ENCODE results near the gene ABLIM2.

ABLIM2 gene

DNA sequence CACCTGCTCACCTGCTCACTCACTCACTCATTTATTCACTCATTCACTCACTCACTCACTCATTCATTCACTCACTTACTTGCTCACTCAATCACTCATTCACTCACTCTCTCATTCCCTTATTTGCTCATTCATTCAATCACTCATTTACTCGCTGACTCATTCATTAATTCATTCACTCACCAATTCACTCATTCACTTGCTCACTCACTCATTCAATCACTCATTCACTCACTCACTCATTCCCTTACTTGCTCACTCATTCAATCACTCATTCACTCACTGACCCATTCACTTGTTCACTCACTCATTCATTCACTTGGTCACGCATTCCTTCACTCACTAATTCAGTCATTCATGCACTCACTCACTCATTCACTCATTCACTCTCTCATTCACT is 130.2 kb downstream of the ABLIM2 start:
- DNase-seq (ENCODE audit: low read depth): no peak

DNA sequence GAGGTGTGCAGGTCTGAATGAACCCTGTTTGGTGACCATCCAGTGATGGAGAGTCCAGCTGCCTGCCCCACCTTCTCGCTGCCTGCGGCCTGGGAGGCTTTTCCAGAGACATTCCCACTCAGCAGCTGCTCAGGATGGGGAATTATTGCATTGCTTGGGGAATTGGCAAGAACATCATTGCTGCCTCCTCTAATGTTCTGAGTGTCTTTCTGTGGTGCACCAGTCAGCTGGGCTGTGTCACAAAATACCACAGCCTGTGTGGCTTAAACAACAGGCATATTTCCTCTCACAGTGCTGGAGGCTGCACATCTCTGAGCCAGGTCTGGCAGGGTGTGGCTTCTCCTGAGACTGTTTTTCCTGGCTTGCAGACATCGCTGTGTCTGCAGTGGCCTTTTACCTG is 132.2 kb downstream of the ABLIM2 start:
- no peak for DNase-seq (ENCODE audit: low read depth)

DNA sequence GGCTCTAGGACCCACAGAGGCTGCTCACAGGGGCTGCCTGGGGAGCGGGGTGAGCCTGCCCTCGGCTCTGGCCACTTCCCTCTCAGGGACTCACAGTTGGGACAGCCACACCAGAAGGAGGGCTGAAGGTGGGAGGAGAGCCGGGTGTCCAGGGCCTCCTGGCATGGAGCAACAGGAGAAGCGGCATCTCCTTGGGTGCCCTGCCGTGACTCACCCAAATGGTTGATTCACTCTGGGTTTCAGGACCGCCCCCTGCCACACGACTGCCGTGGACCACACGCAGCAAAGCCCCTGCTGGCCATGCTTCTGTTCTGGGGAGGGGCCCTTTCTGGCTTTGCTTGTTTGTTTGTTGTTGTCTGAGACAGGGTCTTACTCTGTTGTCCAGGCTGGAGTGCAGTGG is 132.9 kb downstream of the ABLIM2 start:
- no peak for DNase-seq (ENCODE audit: low read depth)

DNA sequence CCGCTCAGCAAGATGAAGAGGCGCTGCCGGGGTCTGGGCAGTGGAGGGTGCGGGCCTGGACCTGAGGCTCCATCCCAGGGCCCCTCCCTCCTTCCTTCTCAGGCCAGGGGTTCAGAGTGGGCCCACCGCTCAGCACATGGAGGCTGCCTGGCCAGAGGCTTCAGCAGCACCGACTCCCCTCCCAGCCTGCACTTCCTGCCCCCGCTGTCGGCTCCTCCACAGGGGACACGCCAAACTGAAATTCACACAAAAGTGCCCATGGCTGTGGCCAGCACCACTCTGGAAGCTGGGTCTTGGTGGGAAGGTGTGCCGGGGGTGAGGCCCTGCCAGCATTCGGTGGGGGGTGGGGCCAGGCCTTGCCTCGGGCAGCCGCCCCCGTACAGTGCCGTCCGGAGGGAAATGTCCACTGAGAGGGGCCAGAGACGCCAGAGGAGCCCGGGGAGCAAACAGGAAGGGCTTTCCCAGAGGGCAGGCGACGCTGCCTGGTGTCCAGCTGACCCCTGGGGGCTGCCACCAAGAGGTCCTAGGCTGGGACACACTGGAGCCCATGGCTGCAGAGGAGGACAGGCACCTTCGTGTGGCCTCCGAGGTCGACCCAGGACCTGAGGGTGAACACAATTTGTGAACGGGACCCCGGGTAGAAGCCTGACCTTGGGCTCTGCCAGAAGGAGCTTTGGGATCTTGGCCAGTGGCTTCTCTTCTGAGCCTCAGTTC is 134.4 kb downstream of the ABLIM2 start:
- no peak for DNase-seq (ENCODE audit: low read depth)

DNA sequence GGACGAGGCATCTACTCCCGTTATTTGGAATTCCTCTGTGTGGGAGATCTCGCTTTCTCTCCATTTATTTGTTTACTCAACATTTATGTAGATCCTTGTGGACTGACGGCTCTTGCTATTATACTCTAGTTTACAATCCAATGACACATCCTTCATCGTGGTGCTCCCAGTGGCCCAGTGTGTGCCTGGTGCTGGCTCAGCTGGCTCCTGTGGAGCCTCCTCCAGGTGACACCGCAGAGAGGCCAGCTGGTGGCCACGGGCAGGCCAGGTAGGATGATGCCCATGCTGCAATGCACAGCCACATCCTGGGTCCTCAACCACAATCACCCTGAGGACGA is 134.9 kb downstream of the ABLIM2 start:
- DNase-seq (ENCODE audit: low read depth): no peak

DNA sequence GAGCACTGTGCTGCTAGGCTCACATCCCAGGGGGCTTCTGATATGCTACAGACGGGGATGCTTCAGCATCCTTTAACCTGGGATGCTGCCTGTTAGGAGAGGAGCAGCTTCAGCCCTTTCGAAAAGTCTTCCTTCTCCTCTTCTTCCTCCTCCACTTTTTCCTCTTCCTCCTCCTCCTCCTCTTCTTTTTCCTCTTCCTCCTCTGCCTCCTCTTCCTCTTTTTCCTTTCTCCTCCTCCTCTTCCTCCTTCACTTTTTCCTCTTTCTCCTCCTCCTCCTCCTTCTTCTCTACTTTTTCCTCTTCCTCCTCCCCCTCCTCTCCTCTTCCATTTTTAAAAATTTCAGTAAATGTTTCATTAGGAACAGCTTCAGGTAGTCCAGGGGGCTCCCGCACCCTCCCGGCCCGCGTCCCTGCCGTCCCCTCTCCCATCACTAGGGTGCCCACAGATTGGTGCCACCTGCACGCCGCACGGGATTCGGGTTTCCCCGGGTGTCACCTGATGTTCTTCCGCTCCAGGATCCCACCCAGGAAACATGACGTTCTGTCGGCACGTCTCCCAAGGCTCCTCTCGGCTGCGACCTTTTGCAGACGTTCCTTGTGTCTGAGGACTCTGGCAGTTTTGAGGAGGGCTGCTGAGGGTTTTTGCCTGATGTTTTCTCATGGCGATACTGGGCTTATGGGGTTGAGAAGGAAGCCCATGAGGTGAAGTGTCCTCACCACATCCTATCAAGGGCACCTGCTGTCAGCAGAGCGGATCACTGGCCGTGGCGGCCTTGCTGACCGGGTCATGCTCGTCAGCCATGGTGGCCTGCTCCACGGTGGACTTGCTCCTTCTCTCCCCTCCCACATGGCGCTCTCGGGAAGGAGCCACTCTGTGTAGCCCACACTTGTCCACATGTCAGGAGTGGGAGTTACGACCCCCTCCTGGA is 135.6 kb downstream of the ABLIM2 start:
- DNase-seq (ENCODE audit: low read depth): no peak

DNA sequence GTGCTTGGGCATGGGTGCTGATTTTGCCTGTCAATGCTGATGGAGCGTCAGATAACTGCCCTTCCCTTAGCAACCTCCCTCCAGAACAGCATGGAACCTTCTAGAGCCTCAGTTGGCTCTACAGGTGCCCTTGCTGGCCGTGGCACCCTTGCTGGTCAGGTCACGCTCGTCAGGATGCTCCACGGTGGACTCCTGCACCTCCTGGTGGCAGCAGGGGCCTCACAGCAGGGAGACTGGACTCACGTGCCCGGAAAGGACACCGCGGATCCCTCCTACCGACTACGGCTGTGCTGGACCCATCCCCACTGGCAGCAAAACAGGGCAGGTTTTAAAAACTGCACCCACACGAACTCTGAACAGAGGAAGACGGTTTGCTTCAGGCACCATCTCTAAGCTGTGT is 136.8 kb downstream of the ABLIM2 start:
- no peak for DNase-seq (ENCODE audit: low read depth)

DNA sequence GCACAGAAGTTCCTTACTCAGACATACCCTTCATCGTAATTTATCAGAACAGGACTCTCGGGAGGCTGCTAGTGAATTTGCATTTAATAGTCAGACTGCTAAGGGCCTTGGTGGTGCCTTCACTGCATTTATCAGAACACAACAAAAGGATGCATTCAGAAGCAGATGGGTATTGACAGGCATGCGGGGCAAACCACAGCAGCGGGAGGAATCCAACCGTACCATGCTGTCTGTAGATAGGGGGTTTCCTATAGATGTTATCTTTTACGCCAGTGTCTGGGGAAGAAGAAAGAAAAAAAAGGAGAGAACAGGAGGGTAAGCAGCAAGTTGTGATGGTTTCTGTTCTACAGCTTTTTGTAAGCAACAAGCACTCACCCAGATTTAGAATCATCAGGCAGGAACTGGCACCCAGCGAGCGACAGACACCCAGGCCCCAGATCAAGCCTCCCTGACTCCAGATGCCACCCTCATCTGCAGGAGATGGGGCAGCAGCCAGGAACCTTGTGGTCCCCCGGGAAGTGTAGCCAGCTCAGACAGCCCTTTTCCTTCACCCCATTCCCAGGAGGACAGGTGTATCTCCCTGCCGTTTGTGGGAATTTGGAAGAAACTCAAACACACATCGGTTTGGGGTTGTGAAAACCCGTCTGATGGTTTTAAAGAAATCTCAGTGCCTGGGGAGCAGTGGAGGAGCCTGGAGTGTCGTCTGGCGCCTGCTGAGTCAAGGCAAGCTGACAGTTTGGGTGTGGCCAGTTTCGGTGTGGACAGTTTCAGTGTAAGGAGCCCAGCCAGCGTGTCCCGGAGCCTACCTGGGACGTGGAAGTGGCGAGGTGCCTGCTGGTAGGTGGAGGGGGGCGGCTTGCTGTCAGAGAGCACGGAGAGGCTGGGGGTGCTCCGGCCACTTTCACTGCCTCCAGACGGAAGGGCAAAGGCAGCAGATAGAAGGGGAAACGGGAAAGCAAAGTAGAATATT is 138.9 kb downstream of the ABLIM2 start:
- DNase-seq (ENCODE audit: low read depth): no peak

DNA sequence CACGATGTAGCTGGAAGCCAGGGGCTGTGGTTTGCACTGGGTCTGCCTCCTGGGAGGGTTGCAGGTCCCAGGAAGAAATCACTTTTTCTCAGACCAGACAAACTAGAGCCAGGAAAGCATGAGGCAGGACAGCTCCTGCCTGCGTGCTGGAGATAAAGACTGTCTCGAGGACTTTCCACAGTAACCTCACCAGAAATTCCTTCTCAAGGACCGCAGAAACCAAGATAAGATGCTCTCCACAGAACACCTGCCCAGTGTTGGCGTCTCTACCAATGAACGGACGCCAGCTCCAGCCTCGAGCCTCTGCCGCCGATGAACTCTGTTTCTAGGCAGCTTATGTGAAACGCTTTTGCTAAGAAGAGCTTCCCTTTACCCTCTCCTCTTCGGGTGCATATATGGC is 142.1 kb downstream of the ABLIM2 start:
- no peak for DNase-seq (ENCODE audit: low read depth)

DNA sequence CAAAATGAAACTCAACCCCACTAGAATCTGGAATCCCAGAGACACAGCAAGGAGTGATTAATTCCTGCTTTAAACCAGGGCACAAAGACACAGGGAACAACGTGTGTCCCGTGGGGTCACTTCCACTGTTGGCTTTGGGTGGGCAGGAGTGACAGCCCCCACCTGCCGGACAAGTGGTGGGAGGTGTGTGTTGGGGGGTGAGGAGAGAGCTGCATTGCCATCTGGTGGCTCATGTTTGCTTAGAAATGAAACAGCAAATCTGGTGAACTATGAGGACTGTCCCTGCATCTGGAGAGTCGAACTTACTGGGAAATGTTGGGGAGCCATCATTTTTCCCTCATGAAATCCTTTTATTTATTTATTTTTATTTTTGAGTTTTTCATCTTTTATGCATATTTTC is 143.1 kb downstream of the ABLIM2 start:
- no peak for DNase-seq (ENCODE audit: low read depth)

DNA sequence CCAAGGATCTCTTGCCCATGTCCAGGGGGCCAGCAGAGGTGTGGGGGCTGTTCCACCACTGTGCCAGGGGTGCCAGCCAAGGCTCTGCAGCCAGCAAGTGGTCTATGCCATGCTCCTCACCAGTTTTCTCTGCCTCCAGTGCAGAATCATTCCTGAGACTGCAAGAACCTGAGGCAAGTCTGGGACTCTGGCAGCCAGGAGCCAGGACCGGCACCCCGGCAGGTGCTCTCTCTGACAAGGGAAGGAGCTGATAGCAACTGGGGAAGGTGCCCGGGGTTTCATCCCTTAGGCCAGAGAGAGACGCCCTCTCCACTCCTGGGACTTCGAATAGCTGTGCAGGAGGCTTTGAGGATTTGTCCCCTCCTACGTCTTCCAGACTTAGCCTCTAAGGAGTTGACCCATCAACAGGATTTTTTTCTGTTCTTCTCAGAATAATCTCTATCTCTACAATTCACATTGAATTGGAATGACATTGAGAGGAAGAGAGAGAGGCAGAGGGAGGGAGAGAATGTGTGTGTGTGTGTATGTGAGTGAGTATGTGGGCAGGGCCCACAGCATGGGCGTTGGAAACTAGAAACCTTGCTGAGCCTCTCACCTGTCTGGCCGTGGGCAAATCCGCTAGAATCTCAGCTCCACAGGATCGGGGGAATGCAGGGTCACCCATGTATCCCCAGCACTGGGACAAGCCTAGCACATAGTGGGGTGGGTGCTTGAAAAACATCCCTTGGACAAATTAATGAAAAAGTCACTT is 144.5 kb downstream of the ABLIM2 start:
- no peak for DNase-seq (ENCODE audit: low read depth)

DNA sequence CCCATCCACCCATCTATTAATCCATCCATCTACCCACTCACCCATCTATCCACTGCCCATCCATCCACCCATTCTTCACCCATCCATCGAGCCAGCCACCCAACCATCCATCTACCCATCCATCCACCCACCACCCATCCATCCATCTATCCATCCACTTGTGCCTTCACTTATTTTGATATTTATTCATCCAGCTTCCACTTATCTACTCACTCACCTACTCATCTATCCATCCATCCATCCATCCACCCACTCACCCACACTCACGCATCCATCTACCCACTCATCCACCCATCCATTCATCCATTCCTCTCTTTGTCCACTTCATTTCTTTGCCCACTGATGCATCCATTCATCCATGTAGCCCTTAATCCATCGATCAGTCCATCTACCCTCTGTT is 146.1 kb downstream of the ABLIM2 start:
- no peak for DNase-seq (ENCODE audit: low read depth)

DNA sequence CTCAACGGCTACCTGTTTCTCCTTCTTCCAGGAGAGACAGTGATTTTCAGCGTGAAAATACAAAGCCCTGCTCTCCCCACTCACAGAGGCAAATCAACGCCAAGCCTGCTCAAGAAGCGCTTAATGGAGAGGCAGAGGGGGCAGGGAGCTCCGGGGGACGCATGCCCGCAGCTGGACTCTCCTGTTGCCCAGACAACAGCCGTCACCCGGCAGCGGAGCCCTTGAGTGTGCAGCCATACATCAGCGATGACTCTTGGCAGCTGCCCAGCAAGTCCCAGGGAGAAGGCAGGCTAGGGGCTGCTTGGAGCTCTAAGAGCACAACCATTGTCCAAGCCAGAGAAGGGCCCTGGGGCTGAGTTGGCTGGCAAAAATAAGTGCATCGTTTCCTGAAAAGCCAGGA is 148.0 kb downstream of the ABLIM2 start:
- DNase-seq (ENCODE audit: low read depth): no peak

DNA sequence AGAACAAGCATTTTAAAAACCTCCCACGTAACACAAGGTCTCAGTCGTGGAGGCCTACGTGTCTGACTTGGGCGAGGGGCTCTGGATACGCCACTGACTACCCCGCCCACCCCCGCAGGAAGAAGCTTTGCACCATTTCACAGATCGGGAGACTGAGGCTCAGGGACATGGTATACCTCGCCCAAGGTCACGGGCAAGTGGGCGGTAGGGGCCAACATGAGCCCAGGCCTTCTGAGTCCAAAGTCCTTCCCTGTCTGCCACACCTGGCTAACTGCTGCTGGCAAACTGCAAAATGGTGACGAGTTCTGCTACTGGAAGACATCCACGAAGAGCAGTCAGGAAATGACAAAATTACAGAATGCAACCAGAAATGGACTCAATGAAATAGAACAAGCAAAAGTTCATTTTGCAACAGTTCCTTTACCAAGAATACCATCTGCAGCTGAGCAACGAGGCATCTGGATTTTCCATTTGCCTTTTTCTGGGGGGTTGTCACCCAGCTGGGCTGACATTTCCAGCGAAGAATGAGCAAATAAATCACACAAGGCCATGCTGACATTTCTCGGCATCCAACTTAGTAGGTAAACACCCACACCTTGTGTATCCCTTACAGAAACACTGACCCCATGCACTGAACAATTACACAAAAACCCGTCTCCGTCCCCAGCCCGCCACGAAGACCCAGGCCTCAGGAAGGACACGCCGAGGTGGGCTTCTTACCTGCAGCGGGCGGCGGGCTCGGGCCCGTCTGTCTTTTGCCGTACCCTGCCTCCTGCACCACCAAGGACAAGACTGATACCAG is 148.7 kb downstream of the ABLIM2 start:
- DNase-seq (ENCODE audit: low read depth): no peak

DNA sequence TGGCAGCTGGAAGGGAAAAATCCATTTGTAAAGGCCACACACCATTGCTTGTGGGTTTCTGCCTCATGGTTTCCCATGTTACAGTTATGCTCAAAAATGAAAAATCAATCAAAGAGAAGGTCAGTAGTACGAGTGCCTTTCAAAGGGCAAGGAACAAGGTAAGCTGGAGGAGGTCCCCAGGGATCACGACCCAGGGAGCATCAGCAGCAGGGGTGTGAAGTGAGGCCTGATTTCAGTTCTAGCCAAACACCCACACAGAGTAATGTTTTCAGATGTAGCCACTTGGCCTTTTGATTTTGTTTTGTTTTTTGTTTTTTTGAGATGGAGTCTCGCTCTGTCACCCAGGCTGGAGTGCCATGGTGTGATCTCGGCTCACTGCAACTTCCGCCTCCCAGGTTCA is 149.5 kb downstream of the ABLIM2 start:
- no peak for DNase-seq (ENCODE audit: low read depth)

DNA sequence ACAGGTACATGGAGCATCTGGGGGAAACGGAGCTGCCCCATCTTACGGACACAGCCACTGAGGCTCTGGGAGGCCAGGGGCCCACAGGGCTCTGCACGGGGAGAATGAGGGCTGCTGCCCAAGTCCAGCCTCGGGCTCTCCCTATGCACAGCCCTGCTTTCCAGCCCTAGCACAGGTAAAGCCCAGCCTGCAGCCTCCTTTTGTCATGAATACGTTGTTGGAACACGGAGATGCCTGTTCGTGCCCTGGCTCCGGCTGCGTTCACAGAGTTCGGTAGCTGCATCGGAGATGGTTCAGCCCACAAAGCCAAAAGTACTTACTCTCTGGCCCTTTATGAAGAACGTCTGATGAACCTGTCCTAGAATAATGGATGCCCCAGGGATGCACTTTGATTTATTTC is 150.2 kb downstream of the ABLIM2 start:
- no peak for DNase-seq (ENCODE audit: low read depth)

DNA sequence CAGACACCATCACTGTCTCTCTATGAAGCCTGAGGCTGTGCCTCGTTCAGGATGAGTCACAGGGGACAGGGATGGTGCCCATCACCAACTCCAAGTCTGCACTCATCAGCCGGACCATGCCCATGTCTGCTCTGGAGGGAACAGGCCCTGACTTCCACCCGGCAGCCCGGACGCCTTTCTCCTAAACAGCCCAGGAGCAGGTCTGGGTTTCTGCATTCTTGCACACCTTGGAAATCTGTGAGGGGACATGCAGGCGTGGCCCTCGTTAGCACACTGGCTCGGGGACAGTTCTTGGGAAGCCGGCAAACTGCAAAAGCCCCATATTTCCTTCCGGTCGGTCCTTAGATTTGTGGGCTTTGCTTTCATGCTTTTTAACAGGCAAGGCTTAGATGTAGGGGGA is 151.0 kb downstream of the ABLIM2 start:
- no peak for DNase-seq (ENCODE audit: low read depth)

DNA sequence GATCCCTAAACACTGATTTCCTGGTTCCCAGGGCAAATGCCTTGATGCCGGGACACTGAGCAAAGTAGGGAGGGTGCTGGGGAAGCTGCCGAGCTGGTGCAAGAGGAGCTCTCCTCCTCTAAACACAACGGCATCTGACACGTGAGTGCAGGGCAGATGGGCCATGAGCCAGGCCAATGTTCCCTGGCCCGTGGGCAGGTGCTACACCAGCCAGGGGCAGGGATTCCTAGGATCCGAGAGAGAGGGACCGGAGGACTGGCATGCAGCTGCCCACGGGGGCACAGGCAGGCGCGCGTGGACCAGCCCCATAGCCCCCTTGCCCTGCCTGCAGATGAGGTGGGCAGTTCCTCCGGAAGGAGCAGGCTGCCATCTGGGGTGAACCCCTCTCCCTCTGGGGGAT is 152.1 kb downstream of the ABLIM2 start:
- DNase-seq (ENCODE audit: low read depth): no peak

DNA sequence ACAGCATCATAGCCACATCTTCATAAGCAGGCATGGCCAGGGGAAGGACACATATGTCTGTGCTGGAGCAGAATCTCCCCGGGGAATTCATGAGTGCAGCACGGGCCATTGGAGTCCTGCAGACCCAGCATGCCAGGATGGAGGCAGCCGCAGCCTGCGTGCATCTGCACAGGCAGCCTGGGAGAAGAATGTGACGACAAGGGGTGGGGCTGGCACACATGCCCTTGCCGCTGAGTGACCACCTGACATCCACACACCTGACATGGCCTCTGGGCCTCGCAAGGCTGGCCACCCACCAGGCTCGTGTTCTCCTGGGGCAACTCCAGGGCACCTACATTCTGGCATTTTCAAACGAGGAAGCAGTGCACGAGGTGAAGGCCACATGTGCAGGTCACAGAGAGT is 152.8 kb downstream of the ABLIM2 start:
- no peak for DNase-seq (ENCODE audit: low read depth)

DNA sequence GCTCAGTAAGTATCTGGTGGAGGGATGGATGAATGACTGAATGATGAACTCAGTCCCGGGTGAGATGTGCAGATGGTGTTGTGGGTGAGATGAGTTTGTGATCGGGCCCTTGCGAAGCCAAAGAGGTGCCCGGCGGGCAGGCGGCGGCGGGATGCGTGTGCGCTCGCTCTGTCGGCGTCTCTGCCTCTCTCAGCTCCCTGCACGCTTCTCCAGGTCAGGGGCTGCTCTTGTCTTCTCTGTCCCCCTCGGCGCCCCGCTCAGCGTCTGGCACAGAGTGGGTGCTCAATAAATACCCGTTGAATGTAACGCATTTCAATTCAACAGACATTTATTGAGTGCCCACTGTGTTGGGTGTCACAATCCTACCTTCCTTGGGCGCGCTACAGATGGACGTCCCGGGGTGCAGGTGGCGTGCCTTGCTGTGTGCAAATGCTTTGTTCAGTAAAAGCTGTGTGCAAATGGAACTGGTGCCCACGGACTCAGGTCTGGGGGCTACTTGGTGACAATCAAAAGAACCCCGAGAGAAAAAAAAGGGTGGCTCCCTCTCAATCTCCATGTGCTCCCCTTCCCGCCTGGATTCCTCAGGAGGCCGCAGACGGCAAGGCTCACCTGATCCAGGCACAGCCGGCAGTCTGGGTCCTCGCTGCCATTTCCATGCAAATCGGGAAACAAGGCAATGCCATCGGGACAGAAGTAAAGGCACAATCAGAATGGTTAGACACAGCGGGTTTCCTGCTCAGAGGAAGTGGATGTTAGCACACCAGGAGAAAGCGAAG is 153.4 kb downstream of the ABLIM2 start:
- DNase-seq (ENCODE audit: low read depth): no peak
